NCI-H82 treated with DMSO at 0.1 percent for 48 hours (cell line): ENCODE measurements around the gene CRYBG3.

Source experiments
- DNase-seq: peaks from one replicate; lab custom pipeline; 2025; ENCODE audit not compliant: unreplicated experiment; lab: John Stamatoyannopoulos, UW

The CRYBG3 gene

GRCh38 chr3:97970956-97971620, 149.3 kb downstream of the CRYBG3 start:
- DNase-seq: peak; percentile 72

- DNase-seq: peak; percentile 67
These were observed 150.1 kb downstream of the CRYBG3 start, which contains the start of gene RIOX2 for GRCh38 chr3:97971679-97972567. RIOX2 (minus strand) TSS chr3:97972431; CDS start chr3:97967593, 4,838 bp downstream.

GRCh38 chr3:97972976-97973375, 151.2 kb downstream of the CRYBG3 start:
- DNase-seq: no peak

- no peak for DNase-seq
These were observed 153.2 kb downstream of the CRYBG3 start for GRCh38 chr3:97974996-97975395.

- no peak for DNase-seq
These were observed 153.7 kb downstream of the CRYBG3 start for GRCh38 chr3:97975466-97975865.

- peak; percentile 89 for DNase-seq
These were observed 157.8 kb downstream of the CRYBG3 start for GRCh38 chr3:97979610-97980009.

GRCh38 chr3:97981886-97982285, 160.1 kb downstream of the CRYBG3 start:
- DNase-seq: no peak

GRCh38 chr3:97983933-97984491, 162.2 kb downstream of the CRYBG3 start:
- peak; percentile 72 for DNase-seq

- no peak for DNase-seq
These were observed 165.5 kb downstream of the CRYBG3 start for GRCh38 chr3:97987306-97987705.

GRCh38 chr3:97988784-97989568, 167.2 kb downstream of the CRYBG3 start:
- DNase-seq: no peak

GRCh38 chr3:97990624-97991292, 168.9 kb downstream of the CRYBG3 start:
- no peak for DNase-seq

- no peak for DNase-seq
These were observed 169.5 kb downstream of the CRYBG3 start for GRCh38 chr3:97991293-97991682.

GRCh38 chr3:97992547-97993173, 170.8 kb downstream of the CRYBG3 start:
- no peak for DNase-seq

GRCh38 chr3:97993526-97993925, 171.7 kb downstream of the CRYBG3 start:
- DNase-seq: no peak

- no peak for DNase-seq
These were observed 172.6 kb downstream of the CRYBG3 start for GRCh38 chr3:97994328-97994945.
